ENCODE results near the gene PLEKHO2. TPM values are rescaled to one million over a fixed set of nuclear protein-coding genes. Genes with fewer than 3 reads are reported as not detected.

Gene PLEKHO2
- total and polyA plus RNA-seq, 2 donors (not counting 3 experiments of a cell fraction or from before 2014, with no cell fraction given), result 21.9 to 24.9 TPM

DNA sequence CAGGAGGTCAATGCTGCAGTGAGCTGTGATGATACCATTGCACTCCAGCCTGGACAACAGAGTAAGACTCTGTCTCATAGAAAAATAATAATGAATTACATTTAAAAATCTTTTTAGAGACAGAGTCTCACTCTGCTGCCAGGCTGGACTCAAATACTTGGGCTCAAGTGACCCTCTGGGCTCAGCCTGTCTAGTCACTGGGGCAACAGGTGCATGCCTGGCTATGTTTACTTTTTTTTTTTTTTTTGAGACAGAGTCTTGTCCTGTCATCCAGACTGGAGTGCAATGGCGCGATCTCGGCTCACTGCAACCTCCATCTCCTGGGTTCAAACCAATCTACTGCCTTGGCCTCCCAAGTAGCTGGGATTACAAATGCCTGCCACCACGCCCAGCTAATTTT lies 8.0 kb upstream of the PLEKHO2 start:
- FAIRE-seq (no peak), DNase-seq (ENCODE audit: low read depth, low spot score) (no peak)
- H3K4me2 ChIP-seq (ENCODE audit: insufficient read depth, low read length), result no peak overlapping the region
- BruUV-seq (replicated peaks), result no TSS peak
- dilution Hi-C loops (cut with MboI; ENCODE audit: extremely low pct_ligation_motif_present, low sequenced_read_pairs), result no loop called here
- H3K9me3 ChIP-seq (replicated peaks; ENCODE audit: control insufficient read depth, insufficient read depth, low read length), result no peaks in the 10 kb centered on the region
- no peaks in the 10 kb centered on the region for H3K9me1 ChIP-seq (replicated peaks; ENCODE audit: control insufficient read depth, extremely low read depth, insufficient read depth, low read length)
- H3K4me3 ChIP-seq (replicated peaks in 1 of 3; ENCODE audit: insufficient read depth in 1 of 3, low read depth in 1 of 3, low read length in 3 of 3), result no peak overlapping the region
- TF ChIP-seq GATA2 (IDR thresholded peaks at IDR 0.05; ENCODE audit: insufficient read depth, insufficient read length, low read depth, low read length) (no peak), JUN (IDR thresholded peaks at IDR 0.05; ENCODE audit: borderline replicate concordance, insufficient read depth, insufficient read length, low read depth) (no peak), EZH2 (IDR thresholded peaks at IDR 0.05; ENCODE audit: borderline replicate concordance, low read depth, low read length, severe bottlenecking) (no peak), MAX (IDR thresholded peaks at IDR 0.05; ENCODE audit: insufficient read depth, insufficient read length) (no peak), POLR2AphosphoS5 (IDR thresholded peaks at IDR 0.05; ENCODE audit: insufficient read depth, low read depth, low read length) (no peak), FOS (IDR thresholded peaks at IDR 0.05; ENCODE audit: borderline replicate concordance, insufficient read depth, low read length) (no peak), CTCF (IDR thresholded peaks at IDR 0.05; ENCODE audit: extremely low read depth in 1 of 2, insufficient read depth in 1 of 2, low read depth in 1 of 2, low read length in 2 of 2) (no peak)
- no peak overlapping the region for H2AFZ ChIP-seq (ENCODE audit: low read depth, low read length)
- CTCF ChIA-PET, result interaction anchor here (0.7 to 2.1 kb wide), 5 partner anchors 12 to 106 kb away, joined by 3 to 6 read pairs (median 3); no protein-coding TSS in a partner anchor
- no peak overlapping the region for H3K9ac ChIP-seq (replicated peaks; ENCODE audit: extremely low read depth, insufficient read depth, low read length)
- no peaks in the 10 kb centered on the region for H3K27me3 ChIP-seq (ENCODE audit: control insufficient read depth in 2 of 2, insufficient read depth in 2 of 2, low read length in 2 of 2)
- peaks cover 4% of the 10 kb centered on the region for H3K4me1 ChIP-seq (ENCODE audit: control insufficient read depth, extremely low read depth, insufficient read depth, low read length)
- H3K79me2 ChIP-seq (ENCODE audit: control insufficient read depth, insufficient read depth, low read length), result no peaks in the 10 kb centered on the region
- POLR2A ChIA-PET, result no interaction called here
- H4K20me1 ChIP-seq (replicated peaks; ENCODE audit: control insufficient read depth, extremely low read depth, insufficient read depth, low read length), result no peaks in the 10 kb centered on the region
- intact Hi-C loops (cut with micrococcal nuclease), result no loop called here
- H3K27ac ChIP-seq (ENCODE audit: insufficient read depth, low read depth, low read length), result no peak overlapping the region
- no peaks in the 10 kb centered on the region for H3K36me3 ChIP-seq (ENCODE audit: control insufficient read depth in 2 of 2, extremely low read depth in 1 of 2, insufficient read depth in 2 of 2, low read length in 2 of 2)
